GM18498 (cell line): Measurements from ENCODE around the gene GINM1.

ENCODE experiments used
- ATAC-seq: cut with Tn5 transposase; IDR thresholded peaks from one replicate; pipeline ENCODE4 v1.9.1; 2021; ENCODE audit warnings: mild to moderate bottlenecking, moderate library complexity; ENCODE audit not compliant: unreplicated experiment

The GINM1 gene

DNA sequence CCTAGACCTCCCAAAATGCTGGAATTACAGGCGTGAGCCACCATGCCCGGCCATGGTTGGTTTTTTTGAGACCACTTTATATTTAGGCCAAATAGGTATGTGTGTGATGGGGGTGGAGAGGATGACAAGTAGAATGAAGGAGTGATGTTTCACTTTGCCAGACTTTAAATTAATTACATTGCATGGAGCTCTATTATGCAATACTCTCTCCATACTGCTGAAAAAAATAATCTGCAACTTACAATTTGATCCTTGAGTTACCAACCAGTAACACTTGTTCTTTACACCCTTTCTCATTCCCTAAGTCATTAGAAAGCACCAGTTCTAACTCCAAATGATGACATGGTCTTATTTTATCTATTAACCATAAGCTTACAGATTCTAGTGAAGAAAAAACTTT, 26.8 kb downstream of the GINM1 start:
- ATAC-seq: no peak

DNA sequence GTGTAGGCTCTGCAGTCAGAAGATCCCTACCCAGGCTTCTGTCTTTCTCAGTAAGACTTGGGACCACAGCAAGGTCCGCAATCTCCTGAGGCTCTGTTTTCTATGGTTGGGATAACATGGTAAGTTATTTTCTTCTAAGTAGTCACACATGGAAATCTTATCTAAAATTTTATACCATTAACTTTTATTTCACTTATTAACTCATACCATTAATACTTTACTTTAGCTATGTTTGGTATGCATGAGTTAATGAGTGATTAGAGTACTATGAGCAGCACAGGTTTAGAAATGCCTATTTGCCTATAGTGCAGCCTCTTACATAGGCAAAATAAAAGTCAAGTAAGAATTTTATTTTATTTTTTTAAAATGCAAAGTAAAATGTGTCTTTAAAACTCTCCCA, 27.2 kb downstream of the GINM1 start:
- no peak for ATAC-seq

DNA sequence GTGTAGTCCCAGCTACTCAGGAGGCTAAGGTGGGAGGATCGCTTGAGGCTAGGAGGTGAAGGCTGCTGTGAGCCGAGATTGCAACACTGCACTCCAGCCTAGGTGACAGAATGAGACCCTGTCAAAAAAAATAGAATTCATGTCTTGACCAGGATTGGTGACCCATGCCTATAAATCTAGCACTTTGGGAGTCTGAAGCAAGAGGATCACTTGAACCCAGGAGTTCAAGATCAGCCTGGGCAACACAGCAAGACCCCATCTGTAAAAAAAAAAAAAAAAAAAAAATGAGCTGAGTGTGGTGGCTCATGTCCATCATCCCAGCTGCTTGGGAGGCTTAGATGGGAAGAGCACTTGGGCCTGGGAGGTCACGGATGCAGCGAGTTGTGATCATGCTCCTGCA, 34.3 kb downstream of the GINM1 start:
- ATAC-seq: no peak

DNA sequence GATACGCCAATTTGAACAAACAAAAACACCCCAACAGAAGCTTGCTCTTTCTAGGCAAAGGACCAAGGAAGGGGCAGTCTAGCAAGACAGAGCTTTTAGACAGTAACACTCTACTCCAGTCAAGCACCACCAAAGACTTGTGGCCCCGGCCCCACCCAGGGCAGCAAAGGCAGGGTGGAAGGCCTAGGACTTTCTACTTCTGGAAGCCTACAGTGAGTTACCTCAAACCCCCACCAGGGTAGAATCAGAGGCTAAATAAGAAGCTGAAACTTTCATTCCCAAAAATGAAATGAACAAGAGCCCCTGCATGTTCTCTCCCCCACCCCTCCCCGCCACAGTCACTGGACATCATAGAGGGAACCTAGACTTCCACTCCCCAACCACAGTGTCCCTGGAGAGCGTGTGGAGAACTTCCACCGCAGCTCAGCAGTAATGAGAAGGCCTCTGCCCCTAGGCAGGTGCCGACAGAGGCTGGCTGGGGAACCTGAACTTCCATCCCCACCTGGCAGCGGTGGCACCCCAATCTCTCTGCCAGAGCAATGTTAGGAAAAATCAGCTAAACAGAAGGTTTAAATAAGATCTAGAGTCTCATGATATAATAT, 42.3 kb downstream of the GINM1 start:
- no peak for ATAC-seq

DNA sequence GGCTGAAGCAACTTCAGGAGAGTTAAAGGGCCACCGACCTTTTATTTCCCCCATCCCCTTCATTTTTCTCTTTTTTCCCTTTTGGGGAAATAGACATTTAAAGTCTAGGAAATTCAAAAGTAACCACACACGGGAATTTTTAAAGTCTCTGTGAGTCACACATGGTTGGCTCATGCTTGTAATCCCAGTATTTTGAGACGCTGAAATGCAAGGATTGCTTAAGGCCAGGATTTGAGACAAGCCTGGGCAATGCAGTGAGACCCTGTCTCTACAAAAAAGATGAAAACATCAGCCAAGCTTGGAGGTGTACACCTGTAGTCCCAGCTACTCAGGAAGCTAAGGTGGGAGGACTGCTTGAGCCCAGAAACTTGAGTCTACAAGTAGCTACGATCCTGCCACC, 48.2 kb downstream of the GINM1 start:
- no peak for ATAC-seq

DNA sequence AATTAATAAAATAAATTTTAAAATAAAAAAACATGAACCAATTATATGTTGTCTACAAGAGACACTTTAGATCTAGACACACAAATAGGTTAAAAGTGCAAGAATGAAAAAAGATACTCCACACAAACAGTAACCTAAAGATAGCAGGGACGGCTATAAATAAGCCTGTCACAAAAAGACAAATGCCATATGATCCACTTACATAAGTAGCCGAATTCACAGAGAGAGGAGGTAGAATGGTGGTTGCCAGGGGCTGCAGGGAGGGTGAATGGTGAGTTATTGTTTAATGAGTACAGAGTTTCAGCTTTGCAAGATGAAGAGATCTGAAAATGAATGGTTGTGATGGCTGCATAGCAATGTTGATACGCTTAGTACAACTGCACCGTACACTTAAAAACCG, 49.6 kb downstream of the GINM1 start:
- no peak for ATAC-seq

DNA sequence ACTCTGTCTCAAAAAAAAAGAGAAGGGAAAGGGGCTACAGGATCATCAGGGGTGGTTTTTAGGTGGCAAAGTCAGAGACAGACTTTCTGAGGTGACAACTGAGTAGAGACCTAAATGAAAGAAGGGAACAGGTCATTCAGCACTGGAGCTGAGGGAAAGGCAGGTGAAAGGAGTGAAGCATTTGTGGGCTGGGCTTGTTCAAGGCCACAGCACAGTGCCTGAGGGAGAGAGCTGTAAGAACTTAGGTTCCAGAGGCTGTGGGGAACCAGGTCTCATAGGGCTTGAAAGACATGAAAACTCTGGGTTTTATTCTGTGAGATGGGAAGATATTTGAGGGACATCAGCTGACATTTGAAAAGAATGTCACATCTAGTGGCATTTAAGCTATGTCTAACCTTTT, 61.5 kb downstream of the GINM1 start:
- no peak for ATAC-seq

DNA sequence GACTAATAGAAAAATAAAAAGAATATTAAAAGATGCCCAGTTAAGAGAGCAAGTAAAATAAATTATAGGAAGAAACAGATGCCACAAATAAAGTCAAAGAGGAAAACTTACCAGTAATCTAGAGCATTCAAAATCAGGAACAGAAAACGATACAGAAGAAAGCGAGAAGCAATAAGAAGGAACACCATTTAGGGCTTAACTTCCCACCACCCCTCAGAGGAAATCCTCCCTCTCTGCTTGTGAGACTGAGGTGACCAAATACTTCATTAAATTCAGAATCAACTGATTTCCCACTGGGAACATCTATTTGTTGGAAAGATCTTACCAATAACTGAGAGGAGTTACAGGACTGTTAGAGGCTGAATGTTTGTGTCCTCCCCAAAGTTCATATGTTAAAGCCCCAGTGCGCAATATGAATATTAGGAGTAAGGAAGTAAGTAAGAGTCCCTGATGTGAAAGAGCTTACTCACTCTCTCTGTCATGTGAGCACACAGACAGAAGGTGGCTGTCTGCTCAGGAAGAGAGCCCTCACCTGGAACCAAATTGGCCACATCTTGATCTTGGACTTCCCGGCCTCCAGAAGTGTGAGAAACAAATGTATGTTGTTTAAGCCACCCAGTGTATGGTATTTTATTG, 62.8 kb downstream of the GINM1 start:
- peak; percentile 85 for ATAC-seq

DNA sequence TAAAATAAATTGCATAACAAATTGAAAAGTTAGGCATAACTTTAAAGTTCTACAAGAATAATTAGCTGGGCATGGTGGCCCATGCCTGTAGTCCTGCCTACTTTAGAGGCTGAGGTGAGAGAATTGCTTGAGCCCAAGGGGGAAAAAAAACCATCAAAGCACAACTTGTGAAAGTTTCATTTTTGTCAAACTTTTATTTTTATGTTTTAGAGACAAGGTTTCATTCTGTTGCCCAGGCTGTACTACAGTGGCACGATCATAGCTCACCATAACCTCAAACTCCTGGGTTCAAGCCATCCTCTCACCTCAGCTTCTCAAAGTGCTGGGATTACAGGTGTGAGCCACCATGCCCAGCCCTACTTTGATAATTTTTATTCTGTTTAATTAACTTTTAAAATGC, 68.1 kb downstream of the GINM1 start:
- no peak for ATAC-seq

DNA sequence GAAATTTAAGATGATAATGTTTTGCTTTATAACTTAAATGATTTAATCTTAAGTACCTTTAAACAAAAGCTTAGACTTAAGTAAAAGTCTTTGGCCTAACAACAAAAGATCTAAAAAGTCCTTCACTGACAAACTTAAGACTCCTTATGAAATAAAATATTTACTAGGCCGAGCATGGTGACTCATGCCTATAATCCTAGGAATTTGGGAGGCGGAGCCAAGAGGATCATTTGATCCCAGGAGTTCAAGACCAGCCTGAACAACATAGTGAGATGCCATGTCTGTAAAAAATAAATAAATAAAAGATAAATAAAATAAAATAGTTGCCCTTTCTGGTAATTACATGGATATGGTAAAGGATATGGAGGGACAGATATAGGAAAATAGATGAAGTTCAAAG, 69.9 kb downstream of the GINM1 start:
- ATAC-seq: no peak
